Neural cell (in vitro differentiated cells): ENCODE measurements around the gene POLN.

Experiments used
- CTCF ChIP-seq: fragments of 450-650 bp; IDR thresholded peaks from 2 replicates; pipeline ENCODE4 v1.5.1; 2014; ENCODE audit warnings: antibody characterized with exemption, mild to moderate bottlenecking, moderate library complexity; ENCODE audit not compliant: poor library complexity, severe bottlenecking
- EP300 ChIP-seq: fragments of 450-650 bp; conservative IDR thresholded peaks from 2 replicates; pipeline ENCODE4 v1.6.1; 2014; ENCODE audit warnings: antibody characterized with exemption, mild to moderate bottlenecking, moderate library complexity; ENCODE audit not compliant: poor library complexity, severe bottlenecking
- EZH2 ChIP-seq: fragments of 200-600, 300-800 bp; shearing (Covaris generic), sonication (generic); IDR thresholded peaks from 2 replicates; pipeline ENCODE4 v1.6.1; 2014; ENCODE audit warnings: antibody characterized with exemption, low read length, borderline replicate concordance, mild to moderate bottlenecking; ENCODE audit not compliant: insufficient read depth, poor library complexity, severe bottlenecking
- MXI1 ChIP-seq: fragments of 450-650 bp; conservative IDR thresholded peaks from 2 replicates; pipeline ENCODE4 v1.6.1; 2014; ENCODE audit warnings: antibody characterized with exemption, mild to moderate bottlenecking; ENCODE audit not compliant: poor library complexity, severe bottlenecking
- POLR2AphosphoS5 ChIP-seq: IDR thresholded peaks from 2 replicates; pipeline ENCODE4 v1.6.1; 2012
- RAD21 ChIP-seq: fragments of 450-650 bp; conservative IDR thresholded peaks from 2 replicates; pipeline ENCODE4 v1.6.1; 2014; ENCODE audit warnings: antibody characterized with exemption, mild to moderate bottlenecking, moderate library complexity
- REST ChIP-seq: IDR thresholded peaks from 2 replicates; pipeline ENCODE4 v1.6.1; 2012; ENCODE audit warnings: borderline replicate concordance
- SMC3 ChIP-seq: fragments of 450-650 bp; conservative IDR thresholded peaks from 2 replicates; pipeline ENCODE4 v1.6.1; 2014; ENCODE audit warnings: antibody characterized with exemption, mild to moderate bottlenecking, moderate library complexity; ENCODE audit not compliant: poor library complexity
- TAF1 ChIP-seq: IDR thresholded peaks from 2 replicates; pipeline ENCODE4 v1.6.1; 2012; ENCODE audit warnings: low read depth

- no peak for TF ChIP-seq POLR2AphosphoS5
- TF ChIP-seq CTCF: no peak
- TF ChIP-seq REST: no peak
- no peak for TF ChIP-seq TAF1
- TF ChIP-seq RAD21: no peak
- TF ChIP-seq EP300: no peak
- TF ChIP-seq EZH2: no peak
- TF ChIP-seq SMC3: no peak
- TF ChIP-seq MXI1: no peak
These were observed 152.7 kb downstream of the POLN start for GRCh38 chr4:2089222-2089621.
